K562 (cell line): ENCODE measurements around the gene F11R. TPM values are rescaled to one million over a fixed set of nuclear protein-coding genes. Genes with fewer than 3 reads are reported as not detected.
A peak's percentile ranks its signal among the peaks of the same experiment; 100 is the strongest.

Experiments used
- C11orf30 ChIP-seq: fragments of 450-650 bp; IDR thresholded peaks from 2 replicates; pipeline ENCODE4 v1.6.1; 2016; ENCODE audit warnings: low read depth, mild to moderate bottlenecking
- CC2D1A ChIP-seq: fragments of 450-650 bp; IDR thresholded peaks from 2 replicates; pipeline ENCODE4 v1.6.1; 2017; ENCODE audit warnings: mild to moderate bottlenecking
- CHAMP1 ChIP-seq: fragments of 450-650 bp; IDR thresholded peaks from 2 replicates; pipeline ENCODE4 v1.6.1; 2016; ENCODE audit warnings: mild to moderate bottlenecking
- CHD4 ChIP-seq: fragments of 200-600 bp; sonication (generic); IDR thresholded peaks from 3 replicates; pipeline ENCODE4 v1.6.1; 2012; ENCODE audit warnings: low read depth, mild to moderate bottlenecking, mixed read lengths, low read length, inconsistent platforms; ENCODE audit not compliant: insufficient read depth, insufficient replicate concordance, poor library complexity, severe bottlenecking
- FOXA3 ChIP-seq, 2 experiments: fragments of 450-650 bp in 1 of 2; sonication (generic) in 1 of 2; formaldehyde crosslinking; IDR thresholded peaks in 1 of 2; conservative IDR thresholded peaks in 1 of 2; 2 replicates each; pipeline versions ENCODE4 v1.4.0 to v1.8.0; 2020 to 2022; ENCODE audit warnings: mild to moderate bottlenecking in 2 of 2, missing genetic modification reagents in 1 of 2
- FOXM1 ChIP-seq, 2 experiments: fragments of 450-650 bp in 1 of 2; sonication (generic) in 1 of 2; formaldehyde crosslinking in 1 of 2; IDR thresholded peaks; 2 replicates each; pipeline versions ENCODE4 v1.6.1 to v1.9.0; 2017 to 2022; ENCODE audit warnings: low read depth in 2 of 2, mild to moderate bottlenecking in 2 of 2, missing genetic modification reagents in 1 of 2, moderate library complexity in 1 of 2
- FOXP1 ChIP-seq: sonication (generic); formaldehyde crosslinking; IDR thresholded peaks from 2 replicates; pipeline ENCODE4 v1.8.0; 2022; ENCODE audit warnings: mild to moderate bottlenecking, missing genetic modification reagents
- HDAC2 ChIP-seq: fragments of 450-650 bp; IDR thresholded peaks from 2 replicates; pipeline ENCODE4 v1.6.1; 2016; ENCODE audit warnings: mild to moderate bottlenecking
- HMBOX1 ChIP-seq: sonication (generic); IDR thresholded peaks from 2 replicates; pipeline ENCODE4 v1.6.1; 2016
- KLF1 ChIP-seq: fragments of 450-650 bp; IDR thresholded peaks from 2 replicates; pipeline ENCODE4 v1.6.1; 2016; ENCODE audit warnings: missing genetic modification characterization, missing compliant biosample characterization
- LEF1 ChIP-seq: fragments of 450-650 bp; IDR thresholded peaks from 2 replicates; pipeline ENCODE4 v1.6.1; 2016; ENCODE audit warnings: mild to moderate bottlenecking
- MAX ChIP-seq: sonication (generic); formaldehyde crosslinking; IDR thresholded peaks from 2 replicates; pipeline ENCODE4 v1.9.0; 2022; ENCODE audit warnings: mild to moderate bottlenecking, missing genetic modification reagents
- MED1 ChIP-seq: sonication (generic); formaldehyde crosslinking; IDR thresholded peaks from 2 replicates; pipeline ENCODE4 v1.8.1; 2023; ENCODE audit warnings: missing genetic modification reagents, borderline replicate concordance
- NCOA1 ChIP-seq: fragments of 450-650 bp; IDR thresholded peaks from 2 replicates; pipeline ENCODE4 v1.6.1; 2016; ENCODE audit warnings: low read depth
- SMARCC2 ChIP-seq: fragments of 450-650 bp; IDR thresholded peaks from 2 replicates; pipeline ENCODE4 v1.6.1; 2017; ENCODE audit warnings: antibody characterized with exemption, moderate library complexity, mild to moderate bottlenecking, low read depth
- TAL1 ChIP-seq: fragments of 450-650 bp; IDR thresholded peaks from 2 replicates; pipeline ENCODE4 v1.6.1; 2016; ENCODE audit warnings: mild to moderate bottlenecking
- TCF3 ChIP-seq: sonication (generic); formaldehyde crosslinking; IDR thresholded peaks from 2 replicates; pipeline ENCODE4 v1.4.0; 2020; ENCODE audit warnings: mild to moderate bottlenecking, missing genetic modification reagents
- UBTF ChIP-seq, 2 experiments: IDR thresholded peaks; 2 replicates each; pipeline ENCODE4 v1.6.1; 2012; ENCODE audit warnings: improper control_type of control experiment in 2 of 2, low read depth in 2 of 2, low read length in 2 of 2, borderline replicate concordance in 1 of 2
- ZBTB8A ChIP-seq: fragments of 450-650 bp; IDR thresholded peaks from 2 replicates; pipeline ENCODE4 v1.6.1; 2018; ENCODE audit warnings: mild to moderate bottlenecking, moderate library complexity; ENCODE audit not compliant: partially characterized antibody
- ZFP30 ChIP-seq: fragments of 250-450 bp; sonication (Bioruptor Pico); IDR thresholded peaks from 2 replicates; pipeline ENCODE4 v1.8.0; 2022; ENCODE audit warnings: moderate library complexity, mild to moderate bottlenecking, inconsistent platforms, borderline replicate concordance
- ZNF436 ChIP-seq: fragments of 250-450, 450-650 bp; sonication (Bioruptor Pico); formaldehyde crosslinking; IDR thresholded peaks from 2 replicates; pipeline ENCODE4 v1.7.0; 2020; ENCODE audit warnings: mild to moderate bottlenecking
- ZNF445 ChIP-seq: fragments of 250-450 bp; sonication (Bioruptor Pico); IDR thresholded peaks from 2 replicates; pipeline ENCODE4 v1.4.0; 2020; ENCODE audit warnings: low read depth, mild to moderate bottlenecking, moderate library complexity
- polyA plus RNA-seq, 8 experiments: library from polyadenylated mRNA; depleted of rRNA in 4 of 8; stranded (reverse) in 5 of 8; unstranded in 3 of 8; fragments of >200 nt; fragmentation: Nextera tagmentation in 2 of 8; fragmentation: Illumina TruSeq in 1 of 8; extraction: Ambion mirVana in 2 of 8; extraction: Trizol in 1 of 8; gene quantifications; 2 replicates each; pipeline versions ENCODE4 v1.2.1 to v1.2.3, GENCODE V29; 2011 to 2014; ENCODE audit warnings: inconsistent platforms in 1 of 8, missing spikeins in 1 of 8
- total RNA-seq, 7 experiments: library from RNA; depleted of rRNA in 6 of 7; stranded (reverse); fragments of >200 nt in 6 of 7; fragmentation: Illumina TruSeq in 2 of 7; extraction: Trizol in 2 of 7; gene quantifications; 2 replicates each; pipeline versions ENCODE4 v1.2.1 to v1.2.3, GENCODE V29; 2011 to 2021; ENCODE audit warnings: low replicate concordance in 1 of 7

Gene F11R
- total and polyA plus RNA-seq, 9 of the 15 experiments (the other 6 are each of a cell fraction or from before 2014, with no cell fraction given) = 27.4 to 187 (median 52.5) TPM

- TF ChIP-seq ZBTB8A (no peak), NCOA1 (peak; percentile 62; the same call in 1 of the 2 replicates), FOXP1 (CRISPR knock-in tag) (no peak), ZFP30 (CRISPR knock-in tag) (no peak), ZNF436 (no peak), FOXA3 (CRISPR knock-in tag; conservative IDR thresholded peaks at IDR 0.05 in 1 of 2, IDR thresholded peaks at IDR 0.05 in 1 of 2) (no peak), CHD4 (no peak), TCF3 (peak; percentile 89), MAX (CRISPR knock-in tag) (peak; percentile 51; the same call in 1 of the 2 replicates), KLF1 (no peak), HMBOX1 (peak; percentile 77; the same call in 1 of the 2 replicates), TAL1 (peak; percentile 91), CHAMP1 (no peak), C11orf30 (peak; percentile 57), CC2D1A (peak; percentile 87; the same call in 1 of the 2 replicates), HDAC2 (peak; percentile 43; the same call in 1 of the 2 replicates), UBTF (IDR thresholded peaks at IDR 0.05; ENCODE audit: borderline replicate concordance in 1 of 2, low read depth in 2 of 2, low read length in 2 of 2) (0 out of 4 replicates have a peak, but pooled peaks of 1 of the 2 experiments have one; percentile 64), ZNF445 (CRISPR knock-in tag) (no peak), LEF1 (peak; percentile 67; the same call in 1 of the 2 replicates), SMARCC2 (peak; percentile 78), FOXM1 (IDR thresholded peaks at IDR 0.05; ENCODE audit: low read depth) (peak; percentile 71; the same call in 1 of the 2 replicates), FOXM1 (CRISPR knock-in tag; IDR thresholded peaks at IDR 0.05; ENCODE audit: low read depth) (no peak), MED1 (CRISPR knock-in tag) (no peak)
Measured at GRCh38 chr1:161009602-161010211, 11.2 kb downstream of the F11R start (continued).
